Heart left ventricle (tissue), 13 donors: ENCODE measurements around the gene GNAT1.

Experiments used
- CTCF ChIP-seq, 12 donors: fragments of 200-600 bp; sonication (generic) in 4 of 12; IDR thresholded peaks; one replicate each; pipeline versions ENCODE4 v1.5.0 to v1.8.0; 2018 to 2022; ENCODE audit warnings: antibody characterized with exemption in 12 of 12, mild to moderate bottlenecking in 5 of 12
- POLR2A ChIP-seq, 2 donors: fragments of 450-650 bp; IDR thresholded peaks; one replicate each; pipeline ENCODE4 v1.6.1; 2017; ENCODE audit warnings: antibody characterized with exemption in 2 of 2, mild to moderate bottlenecking in 2 of 2, moderate library complexity in 2 of 2
- donor health status: ischemic (EF 13 %, LVEDD 7.1; RV severe dilation, severe dysfunction).
- donor health status: DM: no; HTN: yes; CAD: no.
- donor health status: DM: no; HTN: no; CAD: no.
- donor health status: ischemic (EF 25% LVEDD 6.9; RV normal size, moderate dysfunction).
- donor health status: ischemic (EF 25% LVEDD 5.7; RV mildly dilated, moderate dysfunction).
- donor health status: ischemic (EF 35%, LVEDD 5.7; RV mildly dilated, moderate dysfunction).
- donor health status: nonischemic (EF 11% LVEDD 7.7; RV severe dilation, severe dysfunction).
- donor health status: DM: yes; HTN: yes; CAD: no.
- donor health status: PGD.
- donor health status: ischemic (EF 29% LVEDD 5.4; RV normal size, mild dysfunction).
- donor health status: nonischemic (EF 23%, LVEDD 6.1; RV moderate dilation, normal function).

GRCh38 chr3:50162034-50162883 lies 29.2 kb upstream of the GNAT1 start:
- TF ChIP-seq CTCF (IDR thresholded peaks at IDR 0.05) (no peak), POLR2A (IDR thresholded peaks at IDR 0.05) (no peak)
